ENCODE measurements around the gene FGF7.

- no peak for TF ChIP-seq CTCF (IDR thresholded peaks at IDR 0.05)
- no peak for TF ChIP-seq POLR2A (IDR thresholded peaks at IDR 0.05)
Measured at GRCh38 chr15:49430046-49430445, 7.0 kb downstream of the FGF7 start.

Measured in testis (tissue), 2 donors.